SU-DHL-6 (cell line): ENCODE measurements around the gene KDM1B.

Source experiments
- EZH2phosphoT487 ChIP-seq: fragments of 200-600 bp; sonication (generic), shearing (Covaris generic); conservative IDR thresholded peaks from 2 replicates; pipeline ENCODE4 v1.6.1; 2018; ENCODE audit warnings: mild to moderate bottlenecking, antibody characterized with exemption, low read length, moderate library complexity, mixed read lengths
- TF ChIP-seq, protein P1 (sequence below): fragments of 200-600 bp; sonication (generic); IDR thresholded peaks from one replicate; pipeline ENCODE4 v1.5.1; 2017; ENCODE audit warnings: antibody characterized with exemption, mild to moderate bottlenecking, low read length, moderate library complexity; ENCODE audit not compliant: insufficient read depth, poor library complexity, severe bottlenecking

DNA sequence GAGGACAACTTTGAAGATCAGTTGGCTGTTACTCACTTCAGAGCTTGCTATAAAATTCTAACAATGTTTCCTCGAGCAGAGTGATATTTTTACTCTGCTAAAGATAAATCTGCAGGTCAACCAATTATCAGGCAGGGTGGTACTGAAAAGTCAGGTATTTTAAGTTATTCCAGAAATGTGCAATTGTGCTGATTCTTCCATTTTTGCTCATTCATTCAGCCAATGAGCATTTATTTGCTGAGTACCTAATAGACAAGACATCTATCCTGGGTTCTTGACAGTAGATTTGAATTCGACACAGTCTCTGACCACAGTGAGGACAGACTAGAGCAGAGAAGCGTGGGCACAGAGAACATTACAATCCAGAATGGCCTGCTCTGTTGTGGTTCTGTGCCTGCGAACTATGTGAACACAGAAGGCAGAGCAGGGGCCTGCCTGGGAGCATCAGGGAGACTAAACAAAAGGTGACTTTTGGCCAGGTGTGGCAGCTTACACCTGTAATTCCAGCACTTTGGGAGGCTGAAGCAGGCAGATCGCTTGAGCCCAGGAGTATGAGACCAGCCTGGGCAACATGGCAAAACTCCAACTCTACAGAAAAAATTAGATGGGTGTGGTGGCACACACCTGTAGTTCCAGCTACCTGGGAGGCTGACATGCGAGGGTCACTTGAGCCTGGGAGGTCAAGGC lies 15.1 kb upstream of the KDM1B start:
- TF ChIP-seq, protein P1, sequence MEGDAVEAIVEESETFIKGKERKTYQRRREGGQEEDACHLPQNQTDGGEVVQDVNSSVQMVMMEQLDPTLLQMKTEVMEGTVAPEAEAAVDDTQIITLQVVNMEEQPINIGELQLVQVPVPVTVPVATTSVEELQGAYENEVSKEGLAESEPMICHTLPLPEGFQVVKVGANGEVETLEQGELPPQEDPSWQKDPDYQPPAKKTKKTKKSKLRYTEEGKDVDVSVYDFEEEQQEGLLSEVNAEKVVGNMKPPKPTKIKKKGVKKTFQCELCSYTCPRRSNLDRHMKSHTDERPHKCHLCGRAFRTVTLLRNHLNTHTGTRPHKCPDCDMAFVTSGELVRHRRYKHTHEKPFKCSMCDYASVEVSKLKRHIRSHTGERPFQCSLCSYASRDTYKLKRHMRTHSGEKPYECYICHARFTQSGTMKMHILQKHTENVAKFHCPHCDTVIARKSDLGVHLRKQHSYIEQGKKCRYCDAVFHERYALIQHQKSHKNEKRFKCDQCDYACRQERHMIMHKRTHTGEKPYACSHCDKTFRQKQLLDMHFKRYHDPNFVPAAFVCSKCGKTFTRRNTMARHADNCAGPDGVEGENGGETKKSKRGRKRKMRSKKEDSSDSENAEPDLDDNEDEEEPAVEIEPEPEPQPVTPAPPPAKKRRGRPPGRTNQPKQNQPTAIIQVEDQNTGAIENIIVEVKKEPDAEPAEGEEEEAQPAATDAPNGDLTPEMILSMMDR = no peak
- no peak for TF ChIP-seq EZH2phosphoT487
